PC-9 (cell line): ENCODE measurements around the gene ZNF175.

ENCODE experiments used
- CTCF ChIP-seq: fragments of 200-600 bp; sonication (generic); conservative IDR thresholded peaks from 2 replicates; pipeline ENCODE4 v1.6.1; 2017; ENCODE audit warnings: mixed run types, antibody characterized with exemption, mild to moderate bottlenecking, moderate library complexity
- EZH2 ChIP-seq: fragments of 200-600 bp; sonication (generic); IDR thresholded peaks from 2 replicates; pipeline ENCODE4 v1.8.0; 2017; ENCODE audit warnings: antibody characterized with exemption, low read depth

GRCh38 chr19:51607077-51607476 is 36.0 kb downstream of the ZNF175 start:
- TF ChIP-seq CTCF (no peak), EZH2 (no peak)
